B cell (primary cell): ENCODE measurements around the gene NTSR2. TPM values are rescaled to one million over a fixed set of nuclear protein-coding genes. Genes with fewer than 3 reads are reported as not detected.

Experiments
- ATAC-seq: fragments of 200-7000 bp; cut with Tn5 transposase; one replicate; pipeline ENCODE4 v1.10.0; 2021; ENCODE audit warnings: low read depth, mild to moderate bottlenecking, moderate number of reproducible peaks, moderate library complexity
- CTCF ChIA-PET: fragments of 350-600 bp; sonication (Branson Sonifier 250); formaldehyde crosslinking; loops from one replicate; lab custom pipeline; 2021; ENCODE audit warnings: antibody characterized with exemption, inconsistent platforms; lab: Charles Lee
- POLR2A ChIA-PET: fragments of 350-600 bp; sonication (Branson Sonifier 250); formaldehyde crosslinking; loops from one replicate; lab custom pipeline; 2021; ENCODE audit warnings: antibody characterized with exemption; lab: Charles Lee
- DNase-seq: peaks from one replicate; pipeline ENCODE4 v3.0.0; 2013
- H2AFZ ChIP-seq: 2 replicates; pipeline ENCODE4 v1.6.1; 2012; ENCODE audit warnings: mild to moderate bottlenecking, low read depth, low read length; ENCODE audit not compliant: insufficient read depth, poor library complexity, severe bottlenecking
- H3K27ac ChIP-seq, 2 donors: 1 replicate in 1 of 2; 2 replicates in 1 of 2; pipeline ENCODE4 v1.5.1; 2012 to 2013; ENCODE audit warnings: low read length in 2 of 2, mild to moderate bottlenecking in 2 of 2, moderate library complexity in 1 of 2
- H3K27me3 ChIP-seq, 4 experiments: fragments of 200-600 bp in 1 of 4; sonication (generic) in 1 of 4; replicated peaks in 1 of 4; 1 replicate in 2 of 4; 2 replicates in 2 of 4; pipeline versions ENCODE4 v1.6.1 to v1.7.0; 2013 to 2016; ENCODE audit warnings: low read length in 3 of 4, mild to moderate bottlenecking in 2 of 4, mixed read lengths in 1 of 4, moderate library complexity in 1 of 4; ENCODE audit not compliant: insufficient read depth in 4 of 4, control insufficient read depth in 3 of 4; ENCODE audit errors: control extremely low read depth in 1 of 4
- H3K36me3 ChIP-seq, 2 experiments: replicated peaks in 1 of 2; 1 replicate in 1 of 2; 2 replicates in 1 of 2; pipeline versions ENCODE4 v1.6.1 to v1.7.1; 2013; ENCODE audit warnings: low read length in 1 of 2; ENCODE audit not compliant: insufficient read depth in 2 of 2, control insufficient read depth in 1 of 2; ENCODE audit errors: control extremely low read depth in 1 of 2, extremely low read depth in 1 of 2
- H3K4me1 ChIP-seq, 2 donors: fragments of 200-600 bp in 1 of 2; sonication (generic) in 1 of 2; 1 replicate in 1 of 2; 2 replicates in 1 of 2; pipeline versions ENCODE4 v1.5.1 to v1.6.1; 2013 to 2017; ENCODE audit warnings: low read length in 2 of 2; ENCODE audit not compliant: control insufficient read depth in 2 of 2, insufficient read depth in 2 of 2
- H3K4me2 ChIP-seq: replicated peaks from 2 replicates; pipeline ENCODE3; 2012; ENCODE audit warnings: mild to moderate bottlenecking, low read depth, low read length; ENCODE audit not compliant: poor library complexity, severe bottlenecking
- H3K4me3 ChIP-seq, 5 experiments: fragments of 200-600 bp in 1 of 5; sonication (generic) in 1 of 5; 1 replicate in 3 of 5; 2 replicates in 2 of 5; pipeline versions ENCODE4 v1.5.1 to v1.7.0; 2011 to 2016; ENCODE audit warnings: low read length in 4 of 5, mild to moderate bottlenecking in 4 of 5, low read depth in 2 of 5, control low read depth in 1 of 5, moderate library complexity in 1 of 5; ENCODE audit not compliant: insufficient read depth in 1 of 5; ENCODE audit errors: control extremely low read depth in 1 of 5, extremely low read depth in 1 of 5
- H3K79me2 ChIP-seq: fragments of 200-600 bp; sonication (generic); one replicate; pipeline ENCODE4 v1.6.0; 2016; ENCODE audit warnings: low read length; ENCODE audit not compliant: control insufficient read depth, insufficient read depth
- H3K9ac ChIP-seq: fragments of 200-600 bp; sonication (generic); 2 replicates; pipeline ENCODE4 v1.6.1; 2017; ENCODE audit warnings: mild to moderate bottlenecking, low read length, moderate library complexity
- H3K9me3 ChIP-seq, 3 donors: one replicate each; pipeline versions ENCODE4 v1.6.1 to v1.7.1; 2013; ENCODE audit warnings: low read length in 2 of 3; ENCODE audit not compliant: control insufficient read depth in 2 of 3, insufficient read depth in 1 of 3; ENCODE audit errors: control extremely low read depth in 1 of 3
- H4K20me1 ChIP-seq: 2 replicates; pipeline ENCODE4 v1.6.0; 2012; ENCODE audit warnings: mild to moderate bottlenecking, low read length; ENCODE audit not compliant: insufficient read depth, control insufficient read depth, poor library complexity, severe bottlenecking
- H3K27ac Mint-ChIP-seq: one replicate; pipeline ENCODE4 v1.8.0; 2021; ENCODE audit warnings: mixed read lengths
- H3K27me3 Mint-ChIP-seq: one replicate; pipeline ENCODE4 v1.8.0; 2021; ENCODE audit warnings: mixed read lengths
- H3K4me1 Mint-ChIP-seq: one replicate; pipeline ENCODE4 v1.8.0; 2021; ENCODE audit warnings: mixed read lengths
- H3K4me3 Mint-ChIP-seq: one replicate; pipeline ENCODE4 v1.8.0; 2021; ENCODE audit warnings: mixed read lengths
- H3K9me3 Mint-ChIP-seq: one replicate; pipeline ENCODE4 v1.8.0; 2022; ENCODE audit warnings: mixed read lengths; ENCODE audit not compliant: insufficient read depth
- CTCF ChIP-seq: fragments of 200-600 bp; IDR thresholded peaks from one replicate; pipeline ENCODE4 v1.8.0; 2022; ENCODE audit warnings: antibody characterized with exemption, mild to moderate bottlenecking
- EZH2 ChIP-seq: IDR thresholded peaks from 2 replicates; pipeline ENCODE4 v1.6.1; 2012; ENCODE audit warnings: borderline replicate concordance, low read depth, mild to moderate bottlenecking, moderate library complexity, low read length; ENCODE audit not compliant: insufficient read depth, poor library complexity, severe bottlenecking
- WGBS: methylation state at CpG from one replicate; pipeline ENCODE4 v1.1.5; 2013; ENCODE audit warnings: missing lambda C conversion rate; ENCODE audit not compliant: insufficient coverage; 5-methylcytosine and 5-hydroxymethylcytosine counted together
- intact Hi-C: fragments of 100-400 bp; cut with micrococcal nuclease; formaldehyde crosslinking; loops from one replicate; pipeline ENCODE4 v1.10.0; 2022
- polyA plus RNA-seq: library from polyadenylated mRNA; depleted of rRNA; stranded (reverse); fragments of >200 nt; gene quantifications from 2 replicates; pipeline ENCODE4 v1.2.3, GENCODE V29; 2012
- total RNA-seq, 2 donors: library from RNA; stranded (reverse); fragments of 120-200 nt in 1 of 2; gene quantifications; 1 replicate in 1 of 2; 2 replicates in 1 of 2; pipeline versions ENCODE4 v1.2.3 to v1.2.4, GENCODE V29; 2013 to 2022

Gene NTSR2
- total and polyA plus RNA-seq, 2 donors (not counting 1 experiment from before 2014, with no cell fraction given) = not detected

- no peak overlapping the region for H3K27ac ChIP-seq
- no peaks in the 10 kb centered on the region for H3K36me3 ChIP-seq
- TF ChIP-seq EZH2 (no peak), CTCF (no peak)
- H3K4me1 ChIP-seq = peaks cover 6 to 9% of the 10 kb centered on the region in 2 donors
- intact Hi-C loops = no loop called here
- H4K20me1 ChIP-seq = no peaks in the 10 kb centered on the region
- Mint-ChIP-seq H3K4me3 (no peak overlapping the region), H3K9me3 (no peaks in the 10 kb centered on the region), H3K27ac (no peak overlapping the region), H3K4me1 (peaks cover 10% of the 10 kb centered on the region), H3K27me3 (peaks cover 32% of the 10 kb centered on the region)
- H2AFZ ChIP-seq = no peak overlapping the region
- 70% methylated on average over 2 of the region's 3 CpGs for WGBS
- no peak overlapping the region for H3K4me3 ChIP-seq
- H3K9ac ChIP-seq = no peak overlapping the region
- H3K4me2 ChIP-seq = no peak overlapping the region
- peaks cover 0 to 15% (median 0%) of the 10 kb centered on the region in 3 donors for H3K9me3 ChIP-seq
- DNase-seq (no peak), ATAC-seq (no peak)
- POLR2A ChIA-PET = no interaction called here
- CTCF ChIA-PET = interaction anchor here (1.6 kb wide), 1 partner anchor 16 kb away, joined by 3 read pairs; no protein-coding TSS in a partner anchor
- H3K27me3 ChIP-seq = peaks cover 0 to 37% (median 4%) of the 10 kb centered on the region in 4 experiments
- no peaks in the 10 kb centered on the region for H3K79me2 ChIP-seq
Observed at GRCh38 chr2:11675423-11676112, 5.6 kb upstream of the NTSR2 start.

GRCh38 chr2:11674983-11675382, 5.0 kb upstream of the NTSR2 start:
- no peak overlapping the region for H3K27ac Mint-ChIP-seq
- H3K9me3 Mint-ChIP-seq = peaks cover 3% of the 10 kb centered on the region
- TF ChIP-seq EZH2 (no peak), CTCF (no peak)
- no peak overlapping the region for H2AFZ ChIP-seq
- H3K4me1 Mint-ChIP-seq = peaks cover 13% of the 10 kb centered on the region
- intact Hi-C loops = no loop called here
- H3K4me2 ChIP-seq = no peak overlapping the region
- ATAC-seq (no peak), DNase-seq (no peak)
- H3K4me3 ChIP-seq = no peak overlapping the region
- 80% methylated on average over 10 of the region's 10 CpGs for WGBS
- no peak overlapping the region for H3K27ac ChIP-seq
- H3K4me1 ChIP-seq = peaks cover 6 to 9% of the 10 kb centered on the region in 2 donors
- ChIA-PET CTCF (interaction anchor here (1.1 to 1.6 kb wide), 2 partner anchors 10 to 16 kb away, joined by 3 read pairs; no protein-coding TSS in a partner anchor), POLR2A (no interaction called here)
- H3K79me2 ChIP-seq = no peaks in the 10 kb centered on the region
- H3K27me3 Mint-ChIP-seq = peaks cover 37% of the 10 kb centered on the region
- H3K27me3 ChIP-seq = peaks cover 0 to 43% (median 8%) of the 10 kb centered on the region in 4 experiments
- H3K9ac ChIP-seq = no peak overlapping the region
- H3K9me3 ChIP-seq = peaks cover 0 to 19% (median 0%) of the 10 kb centered on the region in 3 donors
- no peaks in the 10 kb centered on the region for H4K20me1 ChIP-seq
- no peak overlapping the region for H3K4me3 Mint-ChIP-seq
- no peaks in the 10 kb centered on the region for H3K36me3 ChIP-seq
